Heart left ventricle (tissue), 16 donors: ENCODE data around the gene RNASEH2B. TPM values are rescaled to one million over a fixed set of nuclear protein-coding genes. Genes with fewer than 3 reads are reported as not detected.

Experiments used
- ATAC-seq, 4 donors: fragments of 200-7000 bp; cut with Tn5 transposase; one replicate each; pipeline ENCODE4 v1.9.1; 2020 to 2022; ENCODE audit warnings: moderate library complexity in 4 of 4, mild to moderate bottlenecking in 3 of 4, moderate number of reproducible peaks in 1 of 4
- DNase-seq, 5 donors: peaks; one replicate each; pipeline ENCODE4 v3.0.0-alpha.2; 2020
- H3K27ac ChIP-seq, 12 donors: fragments of 200-600 bp; sonication (generic) in 4 of 12; one replicate each; pipeline versions ENCODE4 v1.5.0 to v1.8.0; 2016 to 2022; ENCODE audit warnings: mild to moderate bottlenecking in 2 of 12
- H3K27me3 ChIP-seq, 9 donors: fragments of 200-600 bp; sonication (generic) in 2 of 9; one replicate each; pipeline versions ENCODE4 v1.5.1 to v1.8.0; 2016 to 2022; ENCODE audit warnings: mild to moderate bottlenecking in 3 of 9
- H3K36me3 ChIP-seq, 9 donors: fragments of 200-600 bp; sonication (generic) in 2 of 9; one replicate each; pipeline versions ENCODE4 v1.5.0 to v1.8.0; 2018 to 2022; ENCODE audit warnings: mild to moderate bottlenecking in 2 of 9
- H3K4me1 ChIP-seq, 12 donors: fragments of 200-600 bp; sonication (generic) in 4 of 12; one replicate each; pipeline versions ENCODE4 v1.5.0 to v1.8.0; 2016 to 2022; ENCODE audit warnings: mild to moderate bottlenecking in 3 of 12
- H3K4me3 ChIP-seq, 12 donors: fragments of 200-600 bp; sonication (generic) in 4 of 12; one replicate each; pipeline versions ENCODE4 v1.5.0 to v1.8.0; 2017 to 2022; ENCODE audit warnings: mild to moderate bottlenecking in 9 of 12, moderate library complexity in 4 of 12
- H3K9me3 ChIP-seq, 12 donors: fragments of 200-600 bp; sonication (generic) in 4 of 12; one replicate each; pipeline versions ENCODE4 v1.5.0 to v1.8.0; 2016 to 2022; ENCODE audit warnings: mild to moderate bottlenecking in 1 of 12
- POLR2A ChIP-seq, 2 donors: fragments of 450-650 bp; IDR thresholded peaks; one replicate each; pipeline ENCODE4 v1.6.1; 2017; ENCODE audit warnings: antibody characterized with exemption in 2 of 2, mild to moderate bottlenecking in 2 of 2, moderate library complexity in 2 of 2
- WGBS, 4 donors: extraction: QIAGEN DNeasy Blood & Tissue Kit in 2 of 4; methylation state at CpG; one replicate each; pipeline versions ENCODE4 v1.1.5 to v1.1.7; 2013 to 2018; 5-methylcytosine and 5-hydroxymethylcytosine counted together
- intact Hi-C, 10 donors: fragments of 100-400 bp; cut with DNase I; formaldehyde crosslinking; loops; one replicate each; pipeline versions ENCODE4 v1.11.1 to v1.14.2; 2022
- polyA plus RNA-seq, 2 donors: library from polyadenylated mRNA; stranded (reverse); fragments of 200-250 nt; gene quantifications; one replicate each; pipeline ENCODE4 v1.2.3, GENCODE V29; 2013
- total RNA-seq, 9 donors: library from RNA; depleted of rRNA in 2 of 9; stranded (reverse); fragments of >200 nt in 2 of 9; fragmentation: NEBNext Ultra II Directional in 3 of 9; extraction: Animal tissue kit (Norgen Biotek cat#: 25700) in 3 of 9; gene quantifications; one replicate each; pipeline versions ENCODE4 v1.1.0 to v1.2.4, GENCODE V29; 2016 to 2023
- TF ChIP-seq, protein P1 (sequence below), 12 donors: fragments of 200-600 bp; sonication (generic) in 4 of 12; IDR thresholded peaks; one replicate each; pipeline versions ENCODE4 v1.5.0 to v1.8.0; 2018 to 2022; ENCODE audit warnings: antibody characterized with exemption in 12 of 12, mild to moderate bottlenecking in 5 of 12
- donor health status: ischemic (EF 13 %, LVEDD 7.1; RV severe dilation, severe dysfunction).
- donor health status: healthy with polysubstance abuse.
- donor health status: DM: no; HTN: yes; CAD: no.
- donor health status: DM: no; HTN: no; CAD: no.
- donor health status: ischemic (EF 25% LVEDD 6.9; RV normal size, moderate dysfunction).
- donor health status: ischemic (EF 25% LVEDD 5.7; RV mildly dilated, moderate dysfunction).
- donor health status: healthy.
- donor health status: DM: yes; HTN: yes; CAD: no.
- donor health status: ischemic (EF 35%, LVEDD 5.7; RV mildly dilated, moderate dysfunction).
- donor health status: nonischemic (EF 11% LVEDD 7.7; RV severe dilation, severe dysfunction).
- donor health status: DM: yes; HTN: yes; CAD: no.
- donor health status: PGD.
- donor health status: ischemic (EF 29% LVEDD 5.4; RV normal size, mild dysfunction).
- donor health status: nonischemic (EF 23%, LVEDD 6.1; RV moderate dilation, normal function).

Gene RNASEH2B
- total and polyA plus RNA-seq, 11 donors = 22.7 to 61.9 (median 43.4) TPM

GRCh38 chr13:50914176-50914700 is 4.6 kb downstream of the RNASEH2B start:
- intact Hi-C loops = loop anchor here in 9 of 10 donors (5.0 to 10.0 kb wide), 20 partner anchors 107 to 1249 kb away; partner anchors contain the start of gene TRIM13 (in 2 of the 9)
- no peak for ATAC-seq
- H3K4me1 ChIP-seq = peaks cover 0 to 84% (median 55%) of the 10 kb centered on the region in 12 donors

GRCh38 chr13:50914848-50915247 is 5.3 kb downstream of the RNASEH2B start:
- Histone ChIP-seq H3K27me3 (no peaks in the 10 kb centered on the region), H3K4me3 (peak overlapping the region in 2 of 12 donors; percentile 8 to 10), H3K4me1 (peaks cover 0 to 88% (median 55%) of the 10 kb centered on the region in 12 donors), H3K9me3 (no peaks in the 10 kb centered on the region), H3K36me3 (no peaks in the 10 kb centered on the region), H3K27ac (peak overlapping the region in 10 of 12 donors; percentile 39 to 93 (median 65))
- 61 to 76% (median 68%) methylated on average over 1 of the region's 1 CpG for whole genome bisulfite sequencing, 4 donors
- ATAC-seq (no peak), DNase-seq (no peak)
- intact Hi-C loops = loop anchor here in 9 of 10 donors (5.0 to 10.0 kb wide), 20 partner anchors 108 to 1250 kb away; partner anchors contain the start of gene TRIM13 (in 2 of the 9)
- TF ChIP-seq, protein P1, sequence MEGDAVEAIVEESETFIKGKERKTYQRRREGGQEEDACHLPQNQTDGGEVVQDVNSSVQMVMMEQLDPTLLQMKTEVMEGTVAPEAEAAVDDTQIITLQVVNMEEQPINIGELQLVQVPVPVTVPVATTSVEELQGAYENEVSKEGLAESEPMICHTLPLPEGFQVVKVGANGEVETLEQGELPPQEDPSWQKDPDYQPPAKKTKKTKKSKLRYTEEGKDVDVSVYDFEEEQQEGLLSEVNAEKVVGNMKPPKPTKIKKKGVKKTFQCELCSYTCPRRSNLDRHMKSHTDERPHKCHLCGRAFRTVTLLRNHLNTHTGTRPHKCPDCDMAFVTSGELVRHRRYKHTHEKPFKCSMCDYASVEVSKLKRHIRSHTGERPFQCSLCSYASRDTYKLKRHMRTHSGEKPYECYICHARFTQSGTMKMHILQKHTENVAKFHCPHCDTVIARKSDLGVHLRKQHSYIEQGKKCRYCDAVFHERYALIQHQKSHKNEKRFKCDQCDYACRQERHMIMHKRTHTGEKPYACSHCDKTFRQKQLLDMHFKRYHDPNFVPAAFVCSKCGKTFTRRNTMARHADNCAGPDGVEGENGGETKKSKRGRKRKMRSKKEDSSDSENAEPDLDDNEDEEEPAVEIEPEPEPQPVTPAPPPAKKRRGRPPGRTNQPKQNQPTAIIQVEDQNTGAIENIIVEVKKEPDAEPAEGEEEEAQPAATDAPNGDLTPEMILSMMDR (IDR thresholded peaks at IDR 0.05) = no peak
- no peak for TF ChIP-seq POLR2A (IDR thresholded peaks at IDR 0.05)

More at GRCh38 chr13:50914176-50914700, 4.6 kb downstream of the RNASEH2B start:
- WGBS, 4 donors = 41 to 50% (median 46%) methylated on average over 9 of the region's 9 CpGs
- no peaks in the 10 kb centered on the region for H3K36me3 ChIP-seq
- TF ChIP-seq, protein P1 (IDR thresholded peaks at IDR 0.05) = no peak
- no peak for TF ChIP-seq POLR2A (IDR thresholded peaks at IDR 0.05)
- no peaks in the 10 kb centered on the region for H3K9me3 ChIP-seq
- H3K27me3 ChIP-seq = no peaks in the 10 kb centered on the region
- H3K27ac ChIP-seq = peak overlapping the region in 11 of 12 donors; percentile 22 to 93 (median 63)
- no peak for DNase-seq
- H3K4me3 ChIP-seq = peak overlapping the region in 3 of 12 donors; percentile 8 to 25 (median 10)

- no peak overlapping the region for H3K4me3 ChIP-seq
- peaks cover 0 to 95% (median 55%) of the 10 kb centered on the region in 12 donors for H3K4me1 ChIP-seq
- no peaks in the 10 kb centered on the region for H3K9me3 ChIP-seq
- H3K27me3 ChIP-seq = no peaks in the 10 kb centered on the region
- DNase-seq = no peak
- ATAC-seq = no peak
- H3K36me3 ChIP-seq = no peaks in the 10 kb centered on the region
- WGBS, 4 donors = 81 to 87% (median 85%) methylated on average over 5 of the region's 5 CpGs
- intact Hi-C loops = loop anchor here in 7 of 10 donors (10.0 kb wide), 10 partner anchors 111 to 1251 kb away; no protein-coding TSS in a partner anchor
- H3K27ac ChIP-seq = peak overlapping the region in 9 of 12 donors; percentile 14 to 93 (median 67)
- no peak for TF ChIP-seq POLR2A (IDR thresholded peaks at IDR 0.05)
- TF ChIP-seq, protein P1 (IDR thresholded peaks at IDR 0.05) = no peak
These were observed 6.0 kb downstream of the RNASEH2B start for GRCh38 chr13:50915565-50915964.

DNA sequence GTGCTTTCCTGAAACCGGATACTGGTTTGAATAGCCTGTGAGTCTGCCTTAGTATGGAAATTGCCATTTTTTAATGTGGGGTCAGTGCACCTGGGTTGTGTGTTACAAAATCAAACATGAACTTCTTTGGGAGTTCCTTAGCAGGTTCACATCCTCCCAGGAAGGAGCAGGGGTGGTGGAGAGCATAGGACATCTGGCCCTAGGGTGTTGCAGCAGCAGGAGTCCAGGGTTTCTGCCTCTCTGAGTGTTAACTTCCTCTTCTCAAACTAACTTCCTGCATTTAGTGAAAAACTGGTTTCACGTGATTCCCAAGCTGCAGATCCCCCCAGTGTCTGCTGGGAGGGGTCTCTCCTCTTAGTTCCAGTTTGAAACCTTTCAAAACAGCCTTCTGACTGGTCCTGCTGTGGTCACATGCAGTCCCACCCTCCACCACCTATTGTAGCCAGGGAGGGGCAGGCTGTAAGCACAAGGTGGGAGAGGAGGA is 7.2 kb downstream of the RNASEH2B start:
- peak; percentile 26 to 69 (median 40) for ATAC-seq
- Histone ChIP-seq H3K27me3 (no peaks in the 10 kb centered on the region), H3K4me1 (peaks cover 0 to 84% (median 43%) of the 10 kb centered on the region in 12 donors), H3K27ac (peak overlapping the region in 11 of 12 donors; percentile 5 to 88 (median 44)), H3K9me3 (peaks cover 0 to 3% (median 0%) of the 10 kb centered on the region in 12 donors), H3K36me3 (no peaks in the 10 kb centered on the region), H3K4me3 (no peak overlapping the region)
- peak in 2 of 5 donors; percentile 22 to 27 for DNase-seq
- intact Hi-C loops = loop anchor here in 7 of 10 donors (10.0 kb wide), 10 partner anchors 112 to 1252 kb away; no protein-coding TSS in a partner anchor
- WGBS, 4 donors = 47 to 54% (median 51%) methylated on average over 2 of the region's 2 CpGs
- TF ChIP-seq, protein P1 (IDR thresholded peaks at IDR 0.05) = no peak
- TF ChIP-seq POLR2A (IDR thresholded peaks at IDR 0.05) = no peak
